Activated CD8-positive, alpha-beta memory T cell treated with anti-CD3 and anti-CD28 coated beads for 4 hours (primary cell): ENCODE data around the gene SLC18A3.

Source experiments
- DNase-seq, 2 donors: peaks; one replicate each; pipeline ENCODE4 v3.0.0-alpha.2; 2020; ENCODE audit warnings: low read depth in 2 of 2

SLC18A3 gene

DNA sequence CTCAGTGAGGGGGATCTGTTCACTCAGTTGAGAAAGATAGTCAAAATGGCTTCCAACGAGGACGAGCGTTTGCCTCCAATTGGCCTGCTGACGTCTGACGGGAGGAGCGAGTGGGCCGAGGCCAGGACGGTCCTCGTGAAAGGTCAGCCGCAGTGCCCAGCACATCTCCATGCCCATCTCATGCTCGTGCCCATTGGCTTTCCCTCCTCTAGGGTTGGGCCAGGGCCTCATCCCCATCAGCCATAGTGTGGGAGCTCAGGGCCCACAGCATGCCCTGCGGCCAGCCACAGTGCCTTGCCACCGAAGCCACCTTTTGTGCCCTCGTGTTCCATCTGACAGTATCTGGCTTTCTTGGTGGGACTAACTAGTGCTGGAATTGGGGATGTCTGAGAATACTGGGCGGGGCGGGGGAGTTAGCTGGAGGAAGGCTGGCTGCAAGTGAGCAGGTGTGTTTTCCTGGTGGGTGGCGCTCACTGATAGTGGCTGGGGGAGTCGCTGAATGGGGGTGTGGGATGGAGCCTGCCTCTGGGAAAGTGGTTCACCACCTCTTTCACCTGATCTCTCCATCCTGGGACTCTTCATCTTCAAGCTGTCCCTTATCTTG, 17.6 kb downstream of the SLC18A3 start:
- DNase-seq: no peak

DNA sequence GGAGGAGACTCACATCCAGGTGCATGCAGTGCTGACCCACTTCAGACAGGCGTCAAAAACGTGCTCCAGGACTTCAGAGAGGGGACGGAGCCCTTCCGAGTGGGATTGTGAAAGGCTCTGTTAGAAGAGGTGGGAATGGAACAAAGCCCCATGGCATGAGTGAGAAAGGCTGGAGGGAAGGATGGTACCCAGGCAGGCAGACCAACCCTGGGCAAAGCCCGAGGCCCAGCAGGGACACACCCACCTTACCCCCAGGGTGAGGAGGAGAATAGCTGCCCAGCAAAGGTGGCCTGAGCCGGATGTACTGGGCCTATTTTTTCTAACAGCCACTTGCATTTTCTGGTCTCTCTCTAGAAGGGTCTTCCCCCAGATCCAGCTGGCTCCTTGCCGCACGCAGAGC, 18.5 kb downstream of the SLC18A3 start:
- DNase-seq: no peak

DNA sequence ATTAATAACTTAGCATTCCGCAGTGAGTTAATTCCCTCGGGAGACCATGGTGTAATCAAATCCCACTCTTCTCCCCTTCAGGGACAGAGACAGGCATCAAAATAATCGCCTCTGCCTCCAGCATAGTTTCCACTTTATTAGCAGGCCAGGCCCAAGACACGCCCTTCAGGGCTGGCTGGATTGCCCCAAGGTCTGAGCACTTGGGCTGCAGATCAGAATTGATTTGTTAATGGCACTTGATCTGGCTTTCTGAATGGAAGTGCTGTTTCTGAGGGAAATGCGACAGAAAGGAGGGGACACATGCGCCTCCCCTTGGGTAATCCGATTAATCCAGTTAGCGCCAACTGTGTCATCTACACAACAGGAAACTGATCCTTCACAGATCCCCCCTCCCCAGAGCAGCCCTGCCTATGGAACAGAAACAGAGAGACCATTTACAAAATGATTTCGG, 19.3 kb downstream of the SLC18A3 start:
- DNase-seq: no peak

- DNase-seq: no peak
Observed at GRCh38 chr10:49631975-49632374, 21.9 kb downstream of the SLC18A3 start.

- no peak for DNase-seq
Observed at GRCh38 chr10:49632406-49633317, 22.6 kb downstream of the SLC18A3 start.

DNA sequence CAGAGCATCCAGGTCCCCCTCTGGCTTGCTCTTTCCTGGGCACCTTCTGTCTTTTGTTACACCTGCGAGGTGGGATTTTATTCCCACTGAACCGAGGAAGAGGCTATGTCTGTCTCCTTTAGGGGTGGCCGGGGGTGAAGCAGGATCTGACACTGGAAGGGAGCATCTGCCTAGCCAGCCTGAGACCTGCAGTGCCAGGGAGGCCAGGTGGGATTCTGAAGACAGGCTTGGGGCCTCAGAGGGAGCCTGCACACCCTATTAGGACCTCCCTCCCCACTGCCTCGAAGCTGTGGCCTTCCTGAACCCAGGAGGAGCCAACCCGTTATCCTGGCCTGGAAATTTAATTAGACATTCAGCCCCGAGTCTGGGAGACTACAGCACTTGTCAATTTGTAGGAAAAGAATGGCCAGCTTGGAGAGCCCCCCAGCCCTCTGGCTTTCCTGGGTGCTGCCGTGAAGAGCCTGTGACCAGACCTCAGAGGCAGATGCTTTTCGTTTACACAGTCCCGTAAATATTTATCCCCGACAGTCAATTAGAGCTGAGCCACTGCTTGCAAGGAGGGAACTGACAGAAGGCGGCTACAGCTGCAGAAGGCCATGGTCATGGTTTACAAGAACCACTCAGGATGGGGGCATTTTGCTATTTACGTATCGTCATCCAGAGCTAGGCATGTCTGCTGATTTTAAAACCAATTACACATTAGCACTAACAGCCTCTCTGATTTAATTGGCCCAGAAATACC, 23.4 kb downstream of the SLC18A3 start:
- DNase-seq: no peak

DNA sequence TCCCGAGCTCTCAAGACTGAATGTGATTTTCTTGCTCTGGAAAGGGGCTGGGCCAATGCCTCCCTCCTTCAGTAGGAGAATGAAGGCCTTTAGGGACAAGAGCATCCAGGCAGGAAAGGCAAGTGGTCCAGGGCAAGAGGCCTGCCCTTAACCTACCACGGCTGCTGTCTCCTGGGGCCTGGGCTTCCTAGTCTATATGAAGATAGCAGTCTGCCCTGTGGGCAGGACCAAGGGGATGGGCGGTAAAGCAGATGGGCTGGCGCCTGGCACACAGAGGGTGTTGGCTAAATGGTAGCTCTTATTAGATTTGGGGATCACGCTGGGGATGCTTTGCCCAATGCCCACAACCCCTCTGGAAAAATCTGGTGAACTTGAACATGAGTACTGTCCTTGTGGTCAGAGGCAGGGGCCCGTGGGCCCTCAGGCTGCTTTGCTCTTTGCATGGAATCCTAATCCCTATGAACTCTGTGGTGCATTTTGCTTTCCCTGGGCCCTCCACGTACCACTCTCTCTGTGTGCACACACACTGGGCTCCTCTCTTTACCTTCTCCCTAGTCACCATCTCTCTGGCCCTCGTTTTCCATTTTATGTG, 24.1 kb downstream of the SLC18A3 start:
- no peak for DNase-seq

- DNase-seq: no peak
Observed at GRCh38 chr10:49642311-49642710, 32.2 kb downstream of the SLC18A3 start.

DNA sequence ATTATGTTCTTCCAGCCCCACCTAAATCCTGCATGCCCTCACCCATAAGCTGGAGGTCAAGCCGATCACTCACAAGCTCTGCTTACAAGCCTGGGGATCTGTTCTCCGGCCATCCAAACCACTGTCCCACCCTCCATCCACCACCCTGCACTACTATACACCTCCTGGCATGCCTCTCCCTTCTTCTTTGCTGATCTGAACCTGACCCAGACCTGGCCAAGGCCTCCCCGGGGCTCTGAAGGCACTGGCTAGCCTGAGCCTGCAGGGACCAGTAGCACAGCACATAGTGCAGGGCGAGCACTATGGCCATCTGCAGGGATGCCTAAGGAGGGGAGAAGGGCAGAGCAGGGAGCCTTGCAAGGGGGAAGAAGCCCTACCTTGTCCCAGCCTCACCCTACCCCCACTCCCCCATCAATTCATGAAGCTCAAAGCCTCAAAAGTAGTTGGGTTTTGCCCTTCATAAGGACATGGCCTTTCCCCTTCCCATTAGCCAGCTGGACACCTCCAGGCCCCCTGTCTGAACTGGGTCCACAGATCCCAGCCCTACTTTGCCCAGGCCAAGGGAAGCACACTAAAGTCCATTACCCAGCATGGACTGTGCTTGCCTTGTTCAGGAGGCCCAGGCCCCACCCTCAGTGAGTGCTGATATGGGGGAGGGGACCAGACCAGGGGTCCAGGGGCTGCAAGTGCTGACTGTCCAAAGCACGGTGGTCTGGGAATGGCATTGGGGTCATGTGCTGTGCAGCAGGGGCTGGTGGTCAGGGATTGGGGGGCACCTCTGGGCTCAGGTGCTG, 33.3 kb downstream of the SLC18A3 start:
- DNase-seq: no peak

DNA sequence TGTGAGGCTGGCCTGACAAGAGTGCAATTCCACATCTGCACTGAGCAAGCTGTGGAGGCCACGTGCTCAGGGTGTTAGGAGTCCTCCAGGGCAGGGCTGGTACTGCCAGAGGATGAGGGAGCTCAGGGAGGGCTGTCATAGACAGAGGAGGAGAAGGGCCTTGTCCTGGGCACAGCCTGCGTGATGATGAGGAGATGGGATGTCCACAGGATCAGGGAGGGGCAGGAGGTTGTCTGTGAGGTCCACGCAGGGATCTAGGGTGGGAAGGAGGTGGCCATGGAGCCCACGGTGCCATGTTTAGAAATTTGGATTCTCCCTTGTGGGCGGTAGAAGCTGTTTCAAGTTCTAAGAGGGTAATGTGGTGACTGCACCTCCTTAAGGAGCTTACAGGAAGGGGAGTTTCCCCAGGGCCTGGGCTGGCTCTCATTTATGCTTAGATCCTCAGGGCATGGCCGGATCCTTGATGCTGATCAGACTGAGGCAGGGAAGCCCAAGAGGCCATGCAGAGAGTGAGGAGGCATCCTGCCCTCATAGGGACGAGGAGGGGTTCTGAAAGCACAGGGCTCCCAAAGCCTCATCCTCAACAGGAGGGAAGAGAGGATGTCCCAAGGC, 34.0 kb downstream of the SLC18A3 start:
- DNase-seq: no peak

- no peak for DNase-seq
Observed at GRCh38 chr10:49645417-49645816, 35.3 kb downstream of the SLC18A3 start.

DNA sequence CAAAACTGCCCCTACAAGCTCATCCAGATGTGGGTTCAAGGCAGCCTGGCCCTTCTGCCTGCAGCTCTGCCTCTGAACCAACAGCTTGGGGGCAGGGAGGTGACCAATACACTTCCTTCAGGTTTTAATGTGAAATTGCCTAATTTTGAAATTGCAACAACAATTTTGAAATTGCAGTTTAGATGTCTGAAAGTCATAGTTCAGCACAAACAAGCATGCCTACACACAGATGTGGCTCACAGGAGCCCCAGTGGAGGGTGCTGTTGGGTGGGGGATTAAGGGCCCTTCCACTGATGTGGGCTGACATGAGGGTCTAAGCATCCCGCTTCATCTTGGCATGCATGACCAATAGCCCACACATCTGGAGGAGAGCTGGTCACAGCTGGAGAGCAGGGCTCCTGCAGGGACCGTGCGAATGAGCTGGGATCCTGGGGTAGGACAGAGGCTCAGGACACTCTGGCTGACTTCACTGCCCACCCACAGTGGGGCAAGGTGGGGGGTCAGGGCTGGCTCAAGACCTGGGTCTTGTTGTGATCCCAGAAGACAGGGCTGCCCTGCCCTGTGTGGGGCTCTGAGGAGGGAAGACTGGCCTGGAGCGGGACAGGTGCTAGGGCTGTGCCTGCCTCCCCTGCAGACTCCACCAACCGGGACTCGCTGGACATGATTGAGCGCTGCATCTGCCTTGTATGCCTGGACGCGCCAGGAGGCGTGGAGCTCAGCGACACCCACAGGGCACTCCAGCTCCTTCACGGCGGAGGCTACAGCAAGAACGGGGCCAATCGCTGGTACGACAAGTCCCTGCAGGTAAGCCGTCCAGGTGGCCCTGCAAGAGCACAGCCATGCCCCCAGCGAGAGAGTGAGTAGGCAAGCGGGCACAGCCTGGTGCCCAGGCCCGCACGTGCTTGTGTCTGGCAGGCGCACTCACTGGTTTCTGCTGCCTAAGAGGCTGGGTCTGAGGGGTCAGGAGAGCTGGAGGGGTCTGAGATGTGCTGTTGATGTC, 36.1 kb downstream of the SLC18A3 start:
- DNase-seq: no peak

DNA sequence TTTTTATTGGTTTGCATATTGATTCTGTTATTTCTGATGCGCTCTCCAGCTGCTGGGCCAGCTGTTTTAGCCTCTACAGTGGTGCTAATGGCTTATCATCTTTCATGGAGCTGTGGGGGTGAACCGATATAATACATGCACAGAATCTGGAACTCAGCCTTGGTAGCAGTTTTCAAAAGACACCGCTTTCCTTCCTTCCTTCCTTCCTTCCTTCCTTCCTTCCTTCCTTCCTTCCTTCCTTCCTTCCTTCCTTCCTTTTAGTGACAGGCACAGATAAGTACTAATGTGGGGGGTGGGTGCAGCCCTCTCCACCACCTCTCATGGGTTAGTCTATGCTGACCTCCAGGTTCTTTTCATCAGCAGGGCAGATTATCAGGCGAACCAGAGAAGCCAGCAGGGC, 37.4 kb downstream of the SLC18A3 start:
- no peak for DNase-seq

GRCh38 chr10:49647985-49648795, 38.1 kb downstream of the SLC18A3 start:
- DNase-seq: no peak

DNA sequence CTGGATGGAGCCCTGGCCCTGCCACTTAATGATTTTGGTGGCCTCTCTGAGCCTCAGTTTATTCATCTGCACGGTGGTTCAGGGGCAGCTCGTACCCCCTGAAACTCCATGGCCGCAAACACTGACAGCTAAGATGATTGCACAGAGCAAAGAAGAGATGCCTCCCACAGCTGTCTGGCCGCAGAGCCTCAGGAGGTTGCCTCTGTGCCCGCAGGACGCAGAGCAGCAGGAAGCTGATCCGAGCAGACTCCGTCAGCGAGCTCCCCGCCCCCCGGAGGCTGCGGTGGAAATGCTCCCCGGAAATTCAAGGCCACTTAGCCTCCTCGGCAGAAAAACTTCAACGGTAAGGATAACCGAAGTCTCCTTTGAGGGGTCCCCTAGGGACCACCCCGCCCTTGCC, 39.2 kb downstream of the SLC18A3 start:
- DNase-seq: no peak

DNA sequence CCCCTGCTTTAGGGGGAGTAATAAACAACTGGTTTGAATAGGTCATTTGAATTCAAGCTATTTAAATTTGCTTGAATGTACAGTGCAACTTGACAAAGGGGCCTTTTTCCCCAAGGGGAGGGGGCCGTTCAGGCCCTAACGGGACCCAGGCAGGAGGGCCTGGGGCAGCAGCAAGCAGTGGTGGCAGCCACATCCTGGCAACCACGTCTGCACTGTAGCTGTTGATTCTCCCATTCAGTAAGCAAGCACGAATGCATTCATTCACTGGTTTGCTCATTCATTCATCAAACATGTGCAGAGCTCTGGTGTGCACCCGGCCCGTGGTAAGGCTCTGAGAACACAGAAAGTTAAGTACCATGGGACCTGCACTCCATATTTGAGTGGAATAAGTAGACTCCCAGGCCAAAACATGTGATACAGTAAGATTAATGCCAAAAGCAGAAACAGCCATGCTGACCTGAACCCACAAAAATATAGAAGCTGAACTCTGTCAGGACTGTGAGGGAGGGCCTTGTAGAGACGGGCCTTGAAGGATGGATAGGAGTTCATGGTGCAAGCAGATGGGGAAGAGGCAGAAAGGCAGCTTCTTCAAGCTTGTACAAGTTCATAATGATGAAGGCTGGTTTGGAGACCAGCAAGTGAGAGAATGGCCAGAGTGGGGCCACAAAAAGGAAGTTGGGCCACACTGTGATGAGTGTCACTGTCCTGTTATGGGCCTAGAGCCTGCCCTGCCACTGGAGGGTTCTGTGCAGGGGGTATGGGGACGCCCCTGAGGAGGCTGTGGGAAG, 40.0 kb downstream of the SLC18A3 start:
- DNase-seq: no peak

GRCh38 chr10:49650724-49651034, 40.6 kb downstream of the SLC18A3 start:
- no peak for DNase-seq
